GM13976 (cell line): ENCODE results near the gene C21orf91.

Source experiments
- DNase-seq: peaks from one replicate; pipeline ENCODE4 v3.0.0; 2012; ENCODE audit warnings: low spot score
- CTCF ChIP-seq: IDR thresholded peaks from 2 replicates; pipeline ENCODE4 v1.5.1; 2012; ENCODE audit warnings: borderline replicate concordance, mild to moderate bottlenecking; ENCODE audit not compliant: insufficient read depth; ENCODE audit errors: extremely low read depth, missing control alignments, control extremely low read depth
- in situ Hi-C: fragments of 300-500 bp; cut with MboI; formaldehyde crosslinking; loops from one replicate; pipeline ENCODE4 v1.12.0; 2022; ENCODE audit warnings: low sequenced_read_pairs, mixed read lengths, inconsistent platforms; ENCODE audit not compliant: unreplicated experiment

C21orf91 gene

GRCh38 chr21:17782051-17782450, 37.1 kb downstream of the C21orf91 start:
- no peak for DNase-seq
- no peak for TF ChIP-seq CTCF
- in situ Hi-C loops: loop anchor here (10.0 kb wide), 1 partner anchor 167 kb away; the partner anchor contains the start of gene BTG3

GRCh38 chr21:17781524-17781923, 37.6 kb downstream of the C21orf91 start:
- in situ Hi-C loops: loop anchor here (10.0 kb wide), 1 partner anchor 167 kb away; the partner anchor contains the start of gene BTG3
- TF ChIP-seq CTCF: no peak
- no peak for DNase-seq

- in situ Hi-C loops: loop anchor here (10.0 kb wide), 1 partner anchor 166 kb away; the partner anchor contains the start of gene BTG3
- no peak for TF ChIP-seq CTCF
- DNase-seq: peak; percentile 29
These were observed 38.6 kb downstream of the C21orf91 start for GRCh38 chr21:17780539-17780938.

GRCh38 chr21:17779980-17780379, 39.2 kb downstream of the C21orf91 start:
- no peak for TF ChIP-seq CTCF
- in situ Hi-C loops: loop anchor here (10.0 kb wide), 1 partner anchor 165 kb away; the partner anchor contains the start of gene BTG3
- no peak for DNase-seq

GRCh38 chr21:17779496-17779895, 39.7 kb downstream of the C21orf91 start:
- TF ChIP-seq CTCF: no peak
- in situ Hi-C loops: no loop called here
- DNase-seq: no peak

GRCh38 chr21:17777072-17777765, 41.9 kb downstream of the C21orf91 start:
- DNase-seq: no peak
- in situ Hi-C loops: no loop called here

More at GRCh38 chr21:17777072-17777765, 41.9 kb downstream of the C21orf91 start:
- TF ChIP-seq CTCF: no peak
